PC-3 (cell line): ENCODE results near the gene SEPTIN10.

ENCODE experiments used
- CTCF ChIP-seq: fragments of 300-600 bp; sonication (generic); conservative IDR thresholded peaks from 2 replicates; pipeline ENCODE4 v1.5.1; 2017; ENCODE audit warnings: antibody characterized with exemption, low read depth, mild to moderate bottlenecking, low read length
- EZH2 ChIP-seq: fragments of 300-600 bp; sonication (generic); IDR thresholded peaks from one replicate; pipeline ENCODE4 v1.6.1; 2017; ENCODE audit warnings: antibody characterized with exemption, mild to moderate bottlenecking, low read length; ENCODE audit not compliant: unreplicated experiment
- EZH2phosphoT487 ChIP-seq: fragments of 300-600 bp; sonication (generic); IDR thresholded peaks from 2 replicates; pipeline ENCODE4 v1.6.1; 2018; ENCODE audit warnings: mild to moderate bottlenecking, antibody characterized with exemption, low read length, borderline replicate concordance

GRCh38 chr2:109514857-109515256 lies 98.9 kb downstream of the SEPTIN10 start:
- no peak for TF ChIP-seq EZH2
- no peak for TF ChIP-seq CTCF
- no peak for TF ChIP-seq EZH2phosphoT487
